GM12801 (cell line): ENCODE measurements around the gene EHMT2.

Experiments
- TF ChIP-seq, protein P1 (sequence below): IDR thresholded peaks from one replicate; pipeline ENCODE4 v1.5.1; 2011; ENCODE audit warnings: control low read depth; ENCODE audit not compliant: insufficient read length; ENCODE audit errors: extremely low read depth

EHMT2 gene

DNA sequence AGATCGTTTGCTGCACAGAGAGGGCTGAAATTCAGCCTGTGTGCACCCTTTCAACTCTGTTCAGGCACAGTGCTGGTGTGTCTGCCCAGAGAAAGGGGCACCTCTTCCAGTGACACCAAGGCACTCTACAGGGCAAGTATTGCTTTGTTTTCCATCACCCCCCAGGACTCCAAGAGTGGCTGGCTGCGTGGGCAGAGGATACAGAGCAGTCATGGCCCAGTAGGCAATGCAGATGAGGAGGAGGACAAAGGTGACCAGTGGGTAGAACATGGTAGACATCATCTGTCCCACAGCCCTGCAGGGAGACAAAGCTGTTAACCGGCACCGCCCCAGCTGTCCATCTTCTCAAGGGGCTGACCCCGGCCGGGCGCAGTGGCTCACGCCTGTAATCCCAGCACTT, 28.2 kb downstream of the EHMT2 start:
- TF ChIP-seq, protein P1, sequence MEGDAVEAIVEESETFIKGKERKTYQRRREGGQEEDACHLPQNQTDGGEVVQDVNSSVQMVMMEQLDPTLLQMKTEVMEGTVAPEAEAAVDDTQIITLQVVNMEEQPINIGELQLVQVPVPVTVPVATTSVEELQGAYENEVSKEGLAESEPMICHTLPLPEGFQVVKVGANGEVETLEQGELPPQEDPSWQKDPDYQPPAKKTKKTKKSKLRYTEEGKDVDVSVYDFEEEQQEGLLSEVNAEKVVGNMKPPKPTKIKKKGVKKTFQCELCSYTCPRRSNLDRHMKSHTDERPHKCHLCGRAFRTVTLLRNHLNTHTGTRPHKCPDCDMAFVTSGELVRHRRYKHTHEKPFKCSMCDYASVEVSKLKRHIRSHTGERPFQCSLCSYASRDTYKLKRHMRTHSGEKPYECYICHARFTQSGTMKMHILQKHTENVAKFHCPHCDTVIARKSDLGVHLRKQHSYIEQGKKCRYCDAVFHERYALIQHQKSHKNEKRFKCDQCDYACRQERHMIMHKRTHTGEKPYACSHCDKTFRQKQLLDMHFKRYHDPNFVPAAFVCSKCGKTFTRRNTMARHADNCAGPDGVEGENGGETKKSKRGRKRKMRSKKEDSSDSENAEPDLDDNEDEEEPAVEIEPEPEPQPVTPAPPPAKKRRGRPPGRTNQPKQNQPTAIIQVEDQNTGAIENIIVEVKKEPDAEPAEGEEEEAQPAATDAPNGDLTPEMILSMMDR, result no peak

DNA sequence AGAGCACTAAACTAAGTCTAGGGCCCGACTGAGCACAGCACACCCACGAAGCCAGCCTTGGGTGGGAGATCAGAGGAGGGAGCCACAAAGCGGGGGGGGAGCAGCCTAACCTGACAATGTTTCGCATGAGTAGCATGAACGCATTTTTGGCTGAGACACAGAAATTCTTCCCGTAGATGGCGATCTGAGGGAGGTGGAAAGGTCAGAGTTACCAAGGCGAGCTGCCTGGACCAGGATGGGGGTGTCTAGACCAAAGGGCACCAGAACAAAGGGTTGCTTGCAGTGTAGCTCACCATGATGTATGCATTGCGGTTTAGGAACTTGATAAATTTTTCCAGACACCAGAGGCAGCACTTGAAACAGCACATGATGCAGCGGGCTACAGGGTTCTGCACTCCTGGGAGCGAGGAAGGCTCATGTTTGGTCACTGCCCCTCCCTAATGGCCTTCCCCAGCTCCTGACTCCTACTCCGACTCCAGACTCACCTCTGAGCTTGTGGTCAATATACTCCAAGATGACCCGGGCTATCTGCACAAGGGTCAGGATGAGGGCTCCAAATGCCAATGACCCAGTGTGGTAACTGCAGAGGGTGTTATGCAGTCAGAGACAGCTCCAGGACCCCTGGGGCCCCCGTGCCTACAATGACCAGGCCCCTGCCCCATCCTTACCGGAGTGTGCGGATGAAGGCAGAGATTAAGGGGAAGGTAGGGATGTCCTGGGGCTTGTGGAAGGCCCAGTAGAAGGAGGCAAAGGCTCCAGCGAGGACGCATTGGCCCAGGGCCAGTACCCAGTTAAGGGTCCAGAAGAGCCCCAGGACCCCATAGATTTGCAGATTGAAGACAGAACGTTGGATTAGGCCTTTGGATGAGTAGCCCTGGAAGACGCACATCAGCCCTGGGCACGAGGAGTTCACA, 32.0 kb downstream of the EHMT2 start:
- TF ChIP-seq, protein P1, result no peak

DNA sequence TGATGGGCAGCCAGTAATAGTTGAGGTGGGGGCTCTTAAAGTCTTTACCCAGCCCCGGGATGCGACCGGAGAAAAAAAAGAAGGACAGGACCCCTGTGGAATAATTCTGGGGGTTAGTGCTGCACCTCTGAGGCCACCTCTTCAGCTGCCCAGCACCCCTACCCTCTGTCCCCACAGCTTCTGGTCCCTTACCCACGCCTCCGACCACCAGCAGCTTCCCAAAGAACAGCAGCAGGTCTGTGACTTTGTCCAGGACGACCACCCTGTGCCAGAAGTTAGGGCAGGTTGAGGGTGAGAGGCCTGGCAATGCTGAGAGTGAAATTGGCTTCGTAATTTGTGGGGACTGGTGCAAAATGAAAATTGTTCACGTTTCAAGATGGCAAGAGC, 32.7 kb downstream of the EHMT2 start:
- TF ChIP-seq, protein P1, result no peak

DNA sequence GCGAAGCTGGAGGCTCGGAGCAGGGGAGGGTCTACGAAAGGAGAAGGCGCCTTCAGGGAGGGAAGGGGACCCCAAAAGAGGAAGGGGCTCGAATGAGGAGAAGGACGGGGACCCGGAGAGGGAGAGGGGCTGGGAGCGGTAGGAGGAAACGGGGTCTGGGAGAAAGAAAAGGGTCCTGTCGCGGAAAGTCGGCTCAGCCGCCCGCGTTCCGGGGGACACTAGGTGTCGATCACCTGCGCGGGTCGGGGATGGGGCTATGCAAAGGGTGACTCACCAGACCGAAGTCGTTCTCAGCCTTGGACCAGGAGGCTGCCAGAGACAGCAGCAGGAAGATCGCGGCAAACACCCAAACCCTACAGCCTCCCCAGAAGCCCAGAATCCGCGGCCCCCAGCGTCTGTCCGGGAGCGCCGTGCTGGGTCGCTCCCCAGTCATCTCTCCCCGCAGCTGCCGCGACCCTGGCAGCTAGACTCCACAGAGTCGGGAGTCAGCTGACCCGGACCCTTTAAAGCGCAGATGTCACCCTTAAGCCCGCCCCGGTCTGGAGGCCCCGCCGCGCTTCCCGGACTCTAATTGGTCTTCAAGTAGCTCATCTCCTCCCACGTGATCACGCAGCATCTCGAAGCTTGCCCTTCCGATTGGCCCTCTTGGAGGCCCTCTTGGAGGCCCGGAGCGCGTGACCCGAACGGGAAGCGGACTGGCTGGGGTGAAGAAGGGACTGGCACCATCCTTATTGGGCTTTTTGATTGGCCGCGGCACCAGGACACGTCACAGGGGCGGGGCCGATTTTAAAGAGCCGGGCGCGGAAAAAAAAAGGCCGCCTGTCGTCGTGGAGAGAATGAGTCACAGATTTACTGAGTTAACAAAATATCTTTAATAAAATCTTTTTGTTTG, 34.9 kb downstream of the EHMT2 start, which contains the start of gene NEU1:
NEU1 (minus strand) TSS at position 478 of the 892 bp plus-strand sequence; CDS start at position 433, 45 bp downstream.
- TF ChIP-seq, protein P1, result no peak

DNA sequence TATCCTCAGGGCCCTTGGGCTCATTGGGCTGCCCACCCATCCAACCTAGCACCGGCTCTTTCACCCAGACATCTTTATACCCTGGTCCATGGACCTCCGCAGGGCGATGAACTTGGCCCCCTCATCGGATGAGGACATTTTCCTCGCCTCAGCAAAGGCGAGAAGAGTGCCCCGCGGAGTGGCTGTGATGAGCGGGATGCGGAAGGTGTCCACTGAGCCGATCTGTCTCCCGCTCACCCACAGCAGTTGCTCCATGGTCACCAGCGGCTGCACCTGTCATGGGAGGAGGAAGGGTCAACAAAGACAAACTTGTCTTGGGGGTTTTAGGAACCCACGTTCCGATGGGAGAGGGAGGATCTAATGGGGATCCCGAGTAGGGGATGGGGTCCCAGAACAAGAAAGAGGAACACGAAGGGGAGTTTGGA, 35.6 kb downstream of the EHMT2 start:
- TF ChIP-seq, protein P1, result no peak

DNA sequence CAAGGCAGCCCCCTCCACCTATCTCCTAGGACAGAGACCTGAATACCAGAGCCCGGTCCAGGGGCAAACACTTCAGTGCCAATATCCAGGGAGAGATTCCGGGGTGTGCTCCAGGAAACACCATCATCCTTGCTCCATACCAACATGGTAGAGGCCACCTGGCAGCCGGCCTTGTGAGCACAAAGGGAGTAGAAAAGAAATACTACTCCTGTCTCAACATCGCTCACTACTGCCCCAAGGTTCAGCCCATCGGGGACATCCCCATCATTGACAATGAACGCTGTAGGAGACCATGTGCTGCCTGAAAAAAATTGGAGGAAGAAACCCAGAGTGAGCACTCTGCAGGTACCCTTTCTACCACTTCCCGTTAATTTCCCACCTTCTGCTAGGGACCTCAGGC, 36.3 kb downstream of the EHMT2 start:
- TF ChIP-seq, protein P1, result no peak

DNA sequence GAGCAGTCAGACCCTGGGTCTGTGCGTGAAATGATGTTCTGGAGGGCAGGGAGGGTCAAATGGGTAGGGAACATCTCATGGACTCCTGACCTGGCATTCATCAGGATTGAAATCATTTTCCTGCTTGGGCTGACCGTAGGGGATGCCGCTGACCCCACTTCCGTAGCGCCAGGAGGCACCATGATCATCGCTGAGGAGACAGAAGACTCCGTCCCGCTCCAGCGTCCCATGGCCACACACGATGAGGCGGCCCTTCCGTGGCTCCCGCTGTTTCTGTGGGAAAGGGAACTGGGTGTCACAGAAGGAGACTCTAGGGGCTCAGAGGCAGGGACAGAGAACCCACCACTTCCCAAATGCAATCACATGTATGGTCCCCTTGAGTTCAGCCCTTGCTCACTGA, 37.1 kb downstream of the EHMT2 start:
- TF ChIP-seq, protein P1, result no peak
